ENCODE data around the gene EVX2.

DNA sequence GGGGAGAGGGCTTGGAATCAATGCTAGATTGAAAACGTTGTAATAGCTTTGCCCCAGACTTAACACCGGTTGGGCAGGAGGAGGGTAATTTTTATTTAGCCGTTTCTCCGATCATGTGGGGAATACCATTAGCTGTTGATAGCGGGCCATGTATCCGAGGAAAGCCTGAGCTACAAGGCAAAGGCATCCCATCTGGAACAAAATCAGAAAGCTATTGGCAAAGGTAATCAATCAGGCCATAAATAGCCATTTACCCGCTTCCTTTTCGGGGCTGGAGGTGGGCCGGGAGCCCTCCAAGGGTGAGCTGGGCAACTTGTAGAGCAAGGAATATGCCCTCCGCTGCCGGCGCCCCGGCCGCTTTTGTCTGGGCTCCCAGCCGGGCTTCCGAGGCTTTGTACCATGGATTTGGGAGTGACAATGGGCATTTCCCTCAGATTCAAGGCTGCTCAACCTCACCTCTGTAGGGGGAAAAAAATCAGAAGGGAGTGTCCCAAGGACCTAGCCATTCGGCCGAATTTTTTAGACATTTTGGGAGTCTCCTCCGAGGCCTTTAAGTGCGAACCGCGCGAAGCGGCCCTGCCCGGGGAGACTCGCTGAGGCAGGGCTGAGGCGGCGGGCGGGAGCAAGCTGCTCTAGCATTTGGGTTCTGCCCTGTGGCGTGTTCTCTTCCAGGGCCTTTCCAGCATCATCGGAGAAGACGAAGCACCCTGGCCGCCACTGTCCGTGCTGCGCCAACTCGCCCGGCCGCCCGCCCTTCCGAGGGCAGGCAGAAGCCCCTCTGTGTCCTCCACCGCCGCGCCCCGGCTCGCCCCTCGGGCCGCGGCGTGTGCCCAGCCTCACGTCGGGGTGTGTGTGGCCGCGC lies 37.7 kb upstream of the EVX2 start:
- no peak for TF ChIP-seq CTCF (IDR thresholded peaks at IDR 0.05)
- no peak for TF ChIP-seq POLR2A (IDR thresholded peaks at IDR 0.05)
